HepG2 (cell line): Measurements from ENCODE around the gene RPS6KB2. TPM values are rescaled to one million over a fixed set of nuclear protein-coding genes. Genes with fewer than 3 reads are reported as not detected.

Experiments used
- ATF6 ChIP-seq: sonication (generic); formaldehyde crosslinking; conservative IDR thresholded peaks from 2 replicates; pipeline ENCODE4 v1.4.0; 2020; ENCODE audit warnings: missing genetic modification reagents
- ATF7-NPFF ChIP-seq: sonication (generic); formaldehyde crosslinking; IDR thresholded peaks from 2 replicates; pipeline ENCODE4 v1.8.1; 2023; ENCODE audit warnings: mild to moderate bottlenecking, low read depth, missing genetic modification reagents, moderate library complexity
- CCDC6 ChIP-seq: sonication (generic); formaldehyde crosslinking; IDR thresholded peaks from 2 replicates; pipeline ENCODE4 v1.8.1; 2022; ENCODE audit warnings: mild to moderate bottlenecking, missing genetic modification reagents, moderate library complexity
- IRF2 ChIP-seq: IDR thresholded peaks from 2 replicates; pipeline ENCODE4 v1.6.1; 2018; ENCODE audit warnings: missing genetic modification reagents, missing compliant biosample characterization
- JARID2 ChIP-seq: sonication (generic); formaldehyde crosslinking; IDR thresholded peaks from 2 replicates; pipeline ENCODE4 v1.8.1; 2023; ENCODE audit warnings: missing genetic modification reagents, inconsistent platforms; ENCODE audit not compliant: insufficient replicate concordance
- KAT8 ChIP-seq: IDR thresholded peaks from 2 replicates; pipeline ENCODE4 v1.6.1; 2016; ENCODE audit warnings: missing genetic modification reagents, missing compliant biosample characterization
- KLF12 ChIP-seq: sonication (generic); formaldehyde crosslinking; IDR thresholded peaks from 2 replicates; pipeline ENCODE4 v1.4.0; 2020; ENCODE audit warnings: missing genetic modification reagents, borderline replicate concordance
- MAZ ChIP-seq, 2 experiments: sonication (generic) in 1 of 2; formaldehyde crosslinking in 1 of 2; IDR thresholded peaks; 2 replicates each; pipeline versions ENCODE4 v1.5.0 to v1.6.1; 2012 to 2020; ENCODE audit warnings: low read depth in 2 of 2, mild to moderate bottlenecking in 2 of 2, borderline replicate concordance in 1 of 2, improper control_type of control experiment in 1 of 2, low read length in 1 of 2, missing genetic modification reagents in 1 of 2, moderate library complexity in 1 of 2
- MBNL3 ChIP-seq: fragments of 250-450 bp; sonication (Bioruptor Pico); conservative IDR thresholded peaks from 2 replicates; pipeline ENCODE4 v1.8.0; 2022; ENCODE audit warnings: mild to moderate bottlenecking, inconsistent platforms
- NFIB ChIP-seq: sonication (generic); formaldehyde crosslinking; IDR thresholded peaks from 2 replicates; pipeline ENCODE4 v1.9.0; 2021; ENCODE audit warnings: missing genetic modification reagents, mild to moderate bottlenecking, borderline replicate concordance
- NONO ChIP-seq, 2 experiments: fragments of 450-650 bp in 1 of 2; sonication (generic) in 1 of 2; formaldehyde crosslinking in 1 of 2; IDR thresholded peaks in 1 of 2; conservative IDR thresholded peaks in 1 of 2; 2 replicates each; pipeline versions ENCODE4 v1.6.1 to v1.8.0; 2017 to 2022; ENCODE audit warnings: mild to moderate bottlenecking in 1 of 2, missing genetic modification reagents in 1 of 2, moderate library complexity in 1 of 2
- PAWR ChIP-seq: sonication (generic); formaldehyde crosslinking; IDR thresholded peaks from 2 replicates; pipeline ENCODE4 v1.4.0; 2020; ENCODE audit warnings: missing genetic modification reagents, mild to moderate bottlenecking, borderline replicate concordance
- SOX5 ChIP-seq: IDR thresholded peaks from 2 replicates; pipeline ENCODE4 v1.6.1; 2016; ENCODE audit warnings: borderline replicate concordance
- TAF1 ChIP-seq: sonication (generic); formaldehyde crosslinking; IDR thresholded peaks from 2 replicates; pipeline ENCODE4 v1.4.0; 2020; ENCODE audit warnings: missing genetic modification reagents
- XRCC5 ChIP-seq: fragments of 200-400 bp; formaldehyde crosslinking; optimal IDR thresholded peaks from 2 replicates; pipeline ENCODE3; 2017; ENCODE audit warnings: mild to moderate bottlenecking, low read length
- ZBTB2 ChIP-seq: sonication (generic); formaldehyde crosslinking; IDR thresholded peaks from 2 replicates; pipeline ENCODE4 v1.8.0; 2022; ENCODE audit warnings: low read depth, missing genetic modification reagents
- ZNF280D ChIP-seq: sonication (generic); formaldehyde crosslinking; IDR thresholded peaks from 2 replicates; pipeline ENCODE4 v1.5.1; 2020; ENCODE audit warnings: mild to moderate bottlenecking, missing genetic modification reagents
- ZNF3 ChIP-seq: IDR thresholded peaks from 2 replicates; pipeline ENCODE4 v1.7.0; 2017; ENCODE audit warnings: inconsistent platforms
- ZNF549 ChIP-seq: sonication (generic); formaldehyde crosslinking; IDR thresholded peaks from 2 replicates; pipeline ENCODE4 v1.5.0; 2020; ENCODE audit warnings: missing genetic modification reagents
- ZNF572 ChIP-seq: sonication (generic); formaldehyde crosslinking; IDR thresholded peaks from 2 replicates; pipeline ENCODE4 v1.5.1; 2020; ENCODE audit warnings: mild to moderate bottlenecking, missing genetic modification reagents
- ZNF580 ChIP-seq: IDR thresholded peaks from 2 replicates; pipeline ENCODE4 v1.6.1; 2016; ENCODE audit warnings: low read depth, borderline replicate concordance
- polyA plus RNA-seq, 8 experiments: library from polyadenylated mRNA; depleted of rRNA in 3 of 8; stranded (reverse) in 7 of 8; unstranded in 1 of 8; fragments of >200 nt; fragmentation: Illumina TruSeq in 4 of 8; extraction: Trizol in 4 of 8; gene quantifications; 2 replicates each; pipeline versions ENCODE4 v1.2.1 to v1.2.3, GENCODE V29; 2011 to 2016; ENCODE audit warnings: low read depth in 4 of 8, missing spikeins in 1 of 8, mixed read lengths in 1 of 8; ENCODE audit not compliant: insufficient read depth in 1 of 8
- total RNA-seq, 5 experiments: library from RNA; depleted of rRNA; stranded (reverse); fragments of >200 nt; fragmentation: Illumina TruSeq; extraction: Trizol; gene quantifications; 2 replicates each; pipeline ENCODE4 v1.2.3, GENCODE V29; 2016; ENCODE audit warnings: low read depth in 1 of 5

Gene RPS6KB2
- total and polyA plus RNA-seq, 2 of the 13 experiments (the other 11 are each of a cell fraction or from before 2014, with no cell fraction given), result 52.9 to 54.8 TPM

GRCh38 chr11:67391304-67392182 lies 36.8 kb upstream of the RPS6KB2 start, which contains the start of gene RAD9A (continued):
- TF ChIP-seq XRCC5 (peak; percentile 71), MAZ (IDR thresholded peaks at IDR 0.05; ENCODE audit: borderline replicate concordance, low read depth, low read length) (no peak), MAZ (CRISPR knock-in tag; IDR thresholded peaks at IDR 0.05; ENCODE audit: low read depth) (0 out of 2 replicates have a peak, but pooled peaks have one; percentile 2), ATF7-NPFF (peak; percentile 61; the same call in 1 of the 2 replicates), ZBTB2 (CRISPR knock-in tag) (peak; percentile 89; the same call in 1 of the 2 replicates), ZNF580 (peak; percentile 66; the same call in 1 of the 2 replicates), ZNF280D (CRISPR knock-in tag) (peak; percentile 78), CCDC6 (peak; percentile 91; the same call in 1 of the 2 replicates), PAWR (CRISPR knock-in tag) (no peak), MBNL3 (CRISPR knock-in tag) (0 out of 2 replicates have a peak, but pooled peaks have one; percentile 78), TAF1 (CRISPR knock-in tag) (peak; percentile 90), NONO (IDR thresholded peaks at IDR 0.05) (no peak), NONO (CRISPR knock-in tag; conservative IDR thresholded peaks at IDR 0.05) (peak; percentile 96), KLF12 (CRISPR knock-in tag) (peak; percentile 79; the same call in 1 of the 2 replicates), ZNF3 (no peak), ZNF572 (CRISPR knock-in tag) (peak; percentile 84; the same call in 1 of the 2 replicates), JARID2 (CRISPR knock-in tag) (peak; percentile 69), ATF6 (CRISPR knock-in tag) (peak; percentile 90; the same call in 1 of the 2 replicates), ZNF549 (CRISPR knock-in tag) (no peak), KAT8 (CRISPR knock-in tag) (peak; percentile 96), IRF2 (CRISPR knock-in tag) (peak; percentile 60; the same call in 1 of the 2 replicates), NFIB (no peak), SOX5 (CRISPR knock-in tag) (peak; percentile 67; the same call in 1 of the 2 replicates)
